ENCODE results near the gene DDR2. TPM values are rescaled to one million over a fixed set of nuclear protein-coding genes. Genes with fewer than 3 reads are reported as not detected.

DDR2 gene
- polyA plus RNA-seq, 3 donors: 0.07 TPM; not detected in 2

DNA sequence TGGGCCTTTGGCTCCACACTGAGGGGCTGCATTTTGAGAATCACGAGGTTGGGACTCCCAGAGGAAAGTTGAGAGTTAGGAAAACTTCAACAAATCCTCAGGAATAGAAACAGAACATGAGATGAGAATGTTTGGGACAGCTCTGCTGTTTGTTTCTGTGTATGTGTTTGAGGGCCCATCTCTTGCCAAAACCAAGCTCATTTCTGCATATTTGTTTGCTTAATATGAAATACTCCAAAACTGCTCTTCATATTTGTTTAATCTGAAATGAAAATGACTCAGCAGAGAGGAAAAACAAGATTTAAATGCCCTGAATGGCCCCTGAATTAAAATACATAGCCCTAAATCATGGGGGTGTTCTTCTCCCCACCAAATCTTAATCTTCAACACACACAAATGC, 78.1 kb downstream of the DDR2 start:
- Mint-ChIP-seq H3K36me3 (no peaks in the 10 kb centered on the region), H3K27me3 (ENCODE audit: low read depth in 3 of 3) (peaks cover 0 to 5% (median 0%) of the 10 kb centered on the region in 3 donors), H3K9me3 (peaks cover 0 to 3% (median 0%) of the 10 kb centered on the region in 7 donors), H3K4me1 (no peaks in the 10 kb centered on the region), H3K27ac (no peak overlapping the region), H3K4me3 (no peak overlapping the region)
- H3K79me2 ChIP-seq (ENCODE audit: insufficient read depth, low read length): no peaks in the 10 kb centered on the region
- H3K27ac ChIP-seq (ENCODE audit: low read depth in 1 of 2, low read length in 2 of 2): no peak overlapping the region
- no peak overlapping the region for H3K9ac ChIP-seq (ENCODE audit: insufficient read depth, low read length, poor library complexity, severe bottlenecking)
- no peaks in the 10 kb centered on the region for H3K36me3 ChIP-seq (replicated peaks in 1 of 2; ENCODE audit: control insufficient read depth in 1 of 2, insufficient read depth in 2 of 2, low read length in 2 of 2)
- no peak overlapping the region for H3K4me3 ChIP-seq (replicated peaks in 1 of 3; ENCODE audit: low read depth in 2 of 3, low read length in 3 of 3)
- no peaks in the 10 kb centered on the region for H3K9me3 ChIP-seq (replicated peaks in 1 of 2; ENCODE audit: control insufficient read depth in 1 of 2, insufficient read depth in 1 of 2, low read length in 2 of 2)
- H3K4me2 ChIP-seq (replicated peaks; ENCODE audit: extremely low read depth, low read length, poor library complexity, severe bottlenecking): no peak overlapping the region
- no peak overlapping the region for H2AFZ ChIP-seq (ENCODE audit: insufficient read depth, low read depth, low read length, poor library complexity, severe bottlenecking)
- H3K4me1 ChIP-seq (ENCODE audit: control insufficient read depth in 1 of 2, insufficient read depth in 2 of 2, low read length in 2 of 2): no peaks in the 10 kb centered on the region
- no peak for DNase-seq
- intact Hi-C loops (cut with micrococcal nuclease): no loop called here
- WGBS (ENCODE audit: insufficient coverage): no CpG with 5 or more reads among the region's 1 CpG
- H3K27me3 ChIP-seq (ENCODE audit: control insufficient read depth in 2 of 2, insufficient read depth in 2 of 2, low read length in 2 of 2): no peaks in the 10 kb centered on the region
- TF ChIP-seq, protein P1, sequence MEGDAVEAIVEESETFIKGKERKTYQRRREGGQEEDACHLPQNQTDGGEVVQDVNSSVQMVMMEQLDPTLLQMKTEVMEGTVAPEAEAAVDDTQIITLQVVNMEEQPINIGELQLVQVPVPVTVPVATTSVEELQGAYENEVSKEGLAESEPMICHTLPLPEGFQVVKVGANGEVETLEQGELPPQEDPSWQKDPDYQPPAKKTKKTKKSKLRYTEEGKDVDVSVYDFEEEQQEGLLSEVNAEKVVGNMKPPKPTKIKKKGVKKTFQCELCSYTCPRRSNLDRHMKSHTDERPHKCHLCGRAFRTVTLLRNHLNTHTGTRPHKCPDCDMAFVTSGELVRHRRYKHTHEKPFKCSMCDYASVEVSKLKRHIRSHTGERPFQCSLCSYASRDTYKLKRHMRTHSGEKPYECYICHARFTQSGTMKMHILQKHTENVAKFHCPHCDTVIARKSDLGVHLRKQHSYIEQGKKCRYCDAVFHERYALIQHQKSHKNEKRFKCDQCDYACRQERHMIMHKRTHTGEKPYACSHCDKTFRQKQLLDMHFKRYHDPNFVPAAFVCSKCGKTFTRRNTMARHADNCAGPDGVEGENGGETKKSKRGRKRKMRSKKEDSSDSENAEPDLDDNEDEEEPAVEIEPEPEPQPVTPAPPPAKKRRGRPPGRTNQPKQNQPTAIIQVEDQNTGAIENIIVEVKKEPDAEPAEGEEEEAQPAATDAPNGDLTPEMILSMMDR (IDR thresholded peaks at IDR 0.05): no peak
- no peaks in the 10 kb centered on the region for H4K20me1 ChIP-seq (ENCODE audit: insufficient read depth, low read length)

GRCh38 chr1:162710780-162711465, 78.7 kb downstream of the DDR2 start:
- Histone ChIP-seq H2AFZ (ENCODE audit: insufficient read depth, low read depth, low read length, poor library complexity, severe bottlenecking) (no peak overlapping the region), H3K36me3 (replicated peaks in 1 of 2; ENCODE audit: control insufficient read depth in 1 of 2, insufficient read depth in 2 of 2, low read length in 2 of 2) (no peaks in the 10 kb centered on the region), H3K79me2 (ENCODE audit: insufficient read depth, low read length) (no peaks in the 10 kb centered on the region), H4K20me1 (ENCODE audit: insufficient read depth, low read length) (no peaks in the 10 kb centered on the region), H3K9ac (ENCODE audit: insufficient read depth, low read length, poor library complexity, severe bottlenecking) (no peak overlapping the region), H3K27me3 (ENCODE audit: control insufficient read depth in 2 of 2, insufficient read depth in 2 of 2, low read length in 2 of 2) (no peaks in the 10 kb centered on the region), H3K4me3 (replicated peaks in 1 of 3; ENCODE audit: low read depth in 2 of 3, low read length in 3 of 3) (no peak overlapping the region), H3K9me3 (replicated peaks in 1 of 2; ENCODE audit: control insufficient read depth in 1 of 2, insufficient read depth in 1 of 2, low read length in 2 of 2) (no peaks in the 10 kb centered on the region), H3K4me2 (replicated peaks; ENCODE audit: extremely low read depth, low read length, poor library complexity, severe bottlenecking) (no peak overlapping the region), H3K4me1 (ENCODE audit: control insufficient read depth in 1 of 2, insufficient read depth in 2 of 2, low read length in 2 of 2) (no peaks in the 10 kb centered on the region), H3K27ac (ENCODE audit: low read depth in 1 of 2, low read length in 2 of 2) (no peak overlapping the region)
- 73% methylated on average over 3 of the region's 4 CpGs for WGBS (ENCODE audit: insufficient coverage)
- Mint-ChIP-seq H3K4me1 (no peaks in the 10 kb centered on the region), H3K4me3 (no peak overlapping the region), H3K27me3 (ENCODE audit: low read depth in 3 of 3) (peaks cover 0 to 5% (median 0%) of the 10 kb centered on the region in 3 donors), H3K36me3 (no peaks in the 10 kb centered on the region), H3K27ac (no peak overlapping the region), H3K9me3 (peaks cover 0 to 2% (median 0%) of the 10 kb centered on the region in 7 donors)
- TF ChIP-seq, protein P1 (IDR thresholded peaks at IDR 0.05): no peak
- no peak for DNase-seq
- intact Hi-C loops (cut with micrococcal nuclease): no loop called here

Data from CD14-positive monocyte (primary cell).